Frontal cortex (tissue), 4 donors: ENCODE results near the gene ATXN1. TPM values are rescaled to one million over a fixed set of nuclear protein-coding genes. Genes with fewer than 3 reads are reported as not detected.

ENCODE experiments used
- DNase-seq, 2 donors: peaks; one replicate each; pipeline ENCODE4 v3.0.0; 2012; ENCODE audit warnings: low spot score in 2 of 2
- FAIRE-seq: peaks from 2 replicates; lab custom pipeline; 2012; peaks lifted over from hg19 to GRCh38; lab: Jason Lieb, UNC
- total RNA-seq: library from RNA; depleted of rRNA; stranded (reverse); fragments of >200 nt; gene quantifications from one replicate; pipeline ENCODE4 v1.2.3, GENCODE V29; 2014
- donor health status: control.
- donor health status: control.
- donor health status: control.

ATXN1 gene
- total RNA-seq, 1 donor from 2014 or later, result 52.2 TPM

DNA sequence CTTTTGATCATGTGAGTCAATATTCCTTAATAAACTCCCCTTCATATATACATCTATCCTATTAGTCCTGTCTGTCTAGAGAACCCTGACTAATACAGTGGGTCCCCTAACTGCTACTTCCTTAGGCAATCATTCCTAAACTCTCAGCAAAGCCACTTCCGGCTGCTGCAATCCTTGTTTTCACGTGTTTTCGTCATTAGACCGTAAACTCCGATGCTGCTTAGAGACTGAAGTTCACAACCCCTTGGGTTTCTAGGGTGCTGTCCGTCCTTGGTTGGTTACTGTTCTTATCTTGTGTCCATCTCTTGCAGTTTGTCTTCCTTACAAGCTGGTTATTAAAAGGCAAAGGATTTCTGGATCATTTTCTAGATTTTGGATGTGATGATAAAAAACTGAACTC lies 416.5 kb downstream of the ATXN1 start:
- no peak for FAIRE-seq
- DNase-seq, result no peak

GRCh38 chr6:16343593-16343992 lies 417.7 kb downstream of the ATXN1 start:
- DNase-seq (no peak), FAIRE-seq (no peak)

GRCh38 chr6:16339265-16339587 lies 422.0 kb downstream of the ATXN1 start:
- DNase-seq, result no peak
- FAIRE-seq, result no peak

DNA sequence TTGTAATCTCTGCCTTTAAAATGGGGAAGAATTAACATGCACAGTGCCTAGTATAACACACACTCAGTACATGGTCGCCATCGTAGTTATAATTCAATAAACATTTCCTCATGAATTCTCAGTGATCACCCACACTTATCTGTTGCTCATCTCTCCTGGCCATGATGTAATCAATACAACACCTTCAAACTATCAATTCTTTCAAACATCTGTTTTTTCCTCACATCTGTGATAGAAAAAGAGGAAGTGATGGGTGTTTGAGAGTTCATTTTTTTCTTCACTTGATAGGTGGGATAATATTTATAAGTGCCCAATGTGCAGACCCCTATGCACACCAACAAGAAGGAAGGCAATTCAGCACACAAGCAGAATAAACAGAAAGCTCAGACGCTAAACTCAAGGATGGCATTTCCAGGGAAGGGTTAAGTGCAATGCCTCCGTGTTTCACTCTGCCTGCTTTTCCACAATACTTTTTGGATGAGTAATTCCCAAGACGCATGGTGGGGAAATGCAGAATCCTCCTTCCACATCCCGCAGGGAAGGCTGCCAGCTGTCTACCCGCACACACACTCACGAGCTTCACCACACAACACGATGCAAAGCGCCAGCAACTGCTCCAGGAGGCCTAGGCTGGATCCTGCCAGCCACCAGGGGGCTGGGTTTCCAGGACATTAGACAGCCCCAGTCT lies 422.5 kb downstream of the ATXN1 start:
- DNase-seq (peak in 1 of 2 donors; percentile 51), FAIRE-seq (no peak)

- FAIRE-seq, result no peak
- peak in 1 of 2 donors; percentile 46 for DNase-seq
Observed at GRCh38 chr6:16337295-16337975, 423.8 kb downstream of the ATXN1 start.

DNA sequence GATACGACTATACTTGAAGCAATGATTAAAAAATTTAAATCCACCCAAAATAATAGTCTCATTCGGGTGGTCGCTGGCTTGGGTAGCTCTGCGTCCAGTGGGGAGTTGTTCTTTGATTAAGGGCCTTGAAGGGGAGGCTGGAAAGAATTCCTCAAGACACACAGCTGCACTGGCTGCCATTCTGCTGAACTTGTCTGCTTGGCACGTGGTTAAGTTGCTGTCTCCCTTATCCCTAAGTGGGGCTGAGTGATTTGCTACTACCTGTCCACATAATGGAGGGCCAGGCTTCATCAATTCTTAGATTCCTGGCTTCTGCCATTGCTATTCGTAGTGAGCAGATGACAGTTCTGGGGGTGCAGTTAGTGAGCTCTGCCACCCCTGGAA lies 424.4 kb downstream of the ATXN1 start:
- no peak for FAIRE-seq
- no peak for DNase-seq

DNA sequence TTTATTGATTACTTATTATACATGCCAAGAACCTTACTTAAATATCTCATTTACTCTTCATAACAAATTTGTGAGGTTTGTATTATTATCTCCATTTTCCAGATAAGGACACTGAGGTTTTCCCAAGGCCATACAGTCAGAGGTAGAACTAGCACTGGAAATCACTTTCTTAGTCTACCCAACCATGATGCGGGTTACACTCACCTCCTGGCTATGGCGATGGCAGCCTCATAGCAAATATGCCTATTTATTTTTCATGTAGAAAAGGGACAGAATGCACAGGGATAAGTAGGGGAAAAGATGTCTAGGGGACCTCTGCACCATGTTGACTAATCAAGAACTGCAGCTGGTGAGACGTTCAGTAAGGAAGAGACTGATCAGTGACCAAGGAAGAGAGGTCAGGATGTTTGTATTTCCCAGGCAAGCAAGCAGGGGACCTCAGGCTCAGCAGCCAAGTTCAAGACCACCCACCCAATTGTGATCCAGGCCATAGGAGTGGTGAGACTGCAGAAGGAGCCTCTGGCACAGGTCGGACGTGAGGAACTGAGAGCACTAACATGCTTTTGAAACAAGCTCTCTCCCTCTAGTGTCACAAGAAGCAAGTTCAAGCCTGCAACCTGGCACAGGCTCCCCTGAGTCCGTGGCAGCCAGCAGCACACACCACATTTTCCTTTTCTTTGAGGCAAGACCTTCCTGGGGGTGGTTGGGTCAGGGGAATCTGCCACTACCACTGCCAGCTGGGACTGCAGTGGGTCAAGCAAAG lies 425.0 kb downstream of the ATXN1 start:
- DNase-seq (no peak), FAIRE-seq (no peak)

GRCh38 chr6:16335176-16335575 lies 426.1 kb downstream of the ATXN1 start:
- FAIRE-seq, result no peak
- DNase-seq, result no peak

GRCh38 chr6:16334671-16335070 lies 426.6 kb downstream of the ATXN1 start:
- DNase-seq (no peak), FAIRE-seq (no peak)

GRCh38 chr6:16333580-16333979 lies 427.7 kb downstream of the ATXN1 start:
- DNase-seq (no peak), FAIRE-seq (no peak)

- FAIRE-seq (peak; percentile 19), DNase-seq (peak; percentile 71 to 72)
Observed at GRCh38 chr6:16332175-16332542, 429.1 kb downstream of the ATXN1 start.

DNA sequence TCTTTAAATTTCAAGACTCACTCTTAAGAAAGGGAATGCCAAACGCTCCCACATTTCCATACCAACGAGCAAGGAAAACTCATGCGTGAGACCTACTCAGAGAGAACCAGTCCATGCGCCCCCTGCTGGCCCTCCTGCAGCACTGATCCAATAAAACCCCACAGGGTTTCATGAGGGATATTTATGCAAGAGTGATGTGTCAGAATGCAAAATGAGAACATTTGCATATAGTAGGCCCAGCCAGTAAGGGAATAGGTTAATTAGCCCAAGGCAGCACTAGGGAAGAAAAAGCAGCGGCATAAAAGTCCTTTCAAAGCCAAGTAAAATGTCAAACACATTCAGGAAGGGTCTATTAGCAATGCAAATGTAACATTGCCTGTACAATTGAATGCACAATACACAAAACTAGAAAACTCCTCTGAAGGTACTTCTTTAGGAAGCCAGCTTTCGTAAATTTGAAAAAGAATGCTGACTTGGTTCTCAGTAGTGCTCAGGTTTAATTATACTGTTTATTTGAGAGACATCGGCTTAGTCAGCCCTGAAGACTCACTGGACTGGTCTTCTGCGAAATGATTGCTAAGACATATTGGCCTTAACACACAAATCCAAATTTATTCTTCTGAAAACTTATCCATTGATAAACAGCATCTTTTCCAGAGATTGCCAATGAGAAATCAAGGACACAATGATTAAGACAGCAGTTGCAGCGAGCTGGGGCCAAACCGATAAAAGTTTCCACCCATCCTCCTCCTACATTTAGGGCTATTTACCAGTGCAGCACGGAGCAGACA lies 429.7 kb downstream of the ATXN1 start:
- DNase-seq (peak; percentile 71 to 73), FAIRE-seq (no peak)

DNA sequence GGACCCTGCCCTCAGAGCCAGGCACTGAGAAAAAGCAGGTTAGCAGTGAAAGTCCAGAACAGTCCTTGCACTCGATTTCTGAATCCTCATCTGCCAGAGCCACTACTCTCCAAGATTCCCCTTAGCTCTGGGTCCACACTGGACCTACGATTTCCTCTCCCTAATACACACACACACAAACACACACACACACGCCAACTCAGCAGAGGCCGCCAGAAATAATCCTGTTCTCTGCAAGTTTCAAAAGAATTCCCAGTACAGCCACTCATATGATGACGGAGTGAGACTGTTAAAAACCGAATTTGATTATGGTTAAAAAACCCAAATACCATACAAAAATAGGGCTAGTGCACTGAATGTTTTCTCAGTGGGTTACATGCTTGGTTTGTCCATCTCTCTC lies 432.0 kb downstream of the ATXN1 start:
- no peak for FAIRE-seq

DNA sequence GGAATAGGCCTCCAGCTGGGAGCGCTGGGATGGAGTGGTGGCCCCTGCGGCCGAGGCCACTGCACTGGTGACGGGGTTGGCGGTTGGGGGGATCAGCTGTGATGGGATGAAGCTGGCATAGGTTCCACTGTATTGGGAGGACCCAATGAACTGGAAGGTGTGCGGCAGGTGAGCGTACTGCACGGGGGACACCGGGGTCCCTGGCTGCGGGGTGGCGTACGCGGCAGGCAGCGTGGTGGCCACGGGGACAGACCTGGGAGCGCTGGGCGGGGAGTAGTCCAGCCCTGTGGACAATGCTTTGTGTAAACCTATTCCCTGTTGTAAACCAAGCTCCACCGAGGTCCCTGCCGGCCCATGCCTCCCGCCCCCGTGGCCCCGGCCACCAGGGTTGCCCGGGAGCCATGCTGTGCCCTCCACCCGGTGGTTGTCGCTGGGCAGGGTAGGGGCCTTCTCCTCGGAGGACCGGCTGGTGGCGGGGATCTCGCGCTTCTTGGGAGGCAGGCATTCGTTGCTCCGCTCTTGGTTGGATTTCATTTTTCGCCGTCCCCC lies 433.4 kb downstream of the ATXN1 start:
- DNase-seq (no peak), FAIRE-seq (no peak)

More for the DNA sequence above, 432.0 kb downstream of the ATXN1 start:
- DNase-seq, result no peak

- FAIRE-seq, result no peak
- no peak for DNase-seq
Observed at GRCh38 chr6:16326971-16327776, 434.1 kb downstream of the ATXN1 start.

GRCh38 chr6:16326531-16326930 lies 434.7 kb downstream of the ATXN1 start:
- DNase-seq, result no peak
- FAIRE-seq, result no peak

GRCh38 chr6:16324606-16325225 lies 436.5 kb downstream of the ATXN1 start:
- FAIRE-seq, result no peak
- no peak for DNase-seq

- FAIRE-seq (no peak), DNase-seq (no peak)
Observed at GRCh38 chr6:16324184-16324583, 437.1 kb downstream of the ATXN1 start.
